ENCODE measurements around the gene DECR2.

DECR2 gene

GRCh38 chr16:450785-451512, 49.3 kb downstream of the DECR2 start:
- DNase-seq, result no peak

- DNase-seq, result no peak
Observed at GRCh38 chr16:454397-454940, 52.8 kb downstream of the DECR2 start.

GRCh38 chr16:455453-455852, 53.8 kb downstream of the DECR2 start:
- DNase-seq, result no peak

GRCh38 chr16:456891-457483, 55.3 kb downstream of the DECR2 start:
- no peak for DNase-seq

- DNase-seq, result no peak
Observed at GRCh38 chr16:457732-458400, 56.2 kb downstream of the DECR2 start.

GRCh38 chr16:459761-460160, 58.1 kb downstream of the DECR2 start:
- no peak for DNase-seq

- DNase-seq, result no peak
Observed at GRCh38 chr16:460787-461186, 59.1 kb downstream of the DECR2 start.
